Esophagus muscularis mucosa (tissue), 4 donors: ENCODE data around the gene CD244. TPM values are rescaled to one million over a fixed set of nuclear protein-coding genes. Genes with fewer than 3 reads are reported as not detected.

Source experiments
- DNase-seq: peaks from one replicate; pipeline ENCODE4 v3.0.0-alpha.2; 2017; ENCODE audit errors: extremely low spot score
- H3K27ac ChIP-seq, 4 donors: fragments of 200-600 bp; sonication (generic); replicated peaks in 1 of 4; 1 replicate in 3 of 4; 2 replicates in 1 of 4; pipeline ENCODE4 v1.5.1; 2016 to 2019; ENCODE audit warnings: mild to moderate bottlenecking in 1 of 4
- H3K27me3 ChIP-seq, 4 donors: fragments of 200-600 bp; sonication (generic); one replicate each; pipeline versions ENCODE4 v1.5.1 to v1.6.0; 2016 to 2019
- H3K36me3 ChIP-seq, 4 donors: fragments of 200-600 bp; sonication (generic); one replicate each; pipeline ENCODE4 v1.5.1; 2016 to 2019
- H3K4me1 ChIP-seq, 4 donors: fragments of 200-600 bp; sonication (generic); one replicate each; pipeline ENCODE4 v1.5.1; 2016 to 2019
- H3K4me3 ChIP-seq, 4 donors: fragments of 200-600 bp; sonication (generic); 1 replicate in 2 of 4; 2 replicates in 2 of 4; pipeline ENCODE4 v1.5.1; 2016 to 2019; ENCODE audit warnings: mild to moderate bottlenecking in 4 of 4, moderate library complexity in 1 of 4
- H3K9me3 ChIP-seq, 4 donors: fragments of 200-600 bp; sonication (generic); 1 replicate in 3 of 4; 2 replicates in 1 of 4; pipeline ENCODE4 v1.5.1; 2016 to 2019
- CTCF ChIP-seq, 3 experiments: fragments of 200-600 bp in 2 of 3; fragments of 450-650 bp in 1 of 3; sonication (generic) in 2 of 3; IDR thresholded peaks; one replicate each; pipeline ENCODE4 v1.5.1; 2017 to 2019; ENCODE audit warnings: antibody characterized with exemption in 3 of 3, mild to moderate bottlenecking in 2 of 3, moderate library complexity in 1 of 3
- EP300 ChIP-seq: sonication (generic); formaldehyde crosslinking; IDR thresholded peaks from one replicate; pipeline ENCODE4 v1.6.1; 2017; ENCODE audit warnings: antibody characterized with exemption
- POLR2A ChIP-seq: fragments of 450-650 bp; IDR thresholded peaks from one replicate; pipeline ENCODE4 v1.6.1; 2017; ENCODE audit warnings: antibody characterized with exemption, moderate library complexity, mild to moderate bottlenecking, low read depth
- POLR2AphosphoS5 ChIP-seq, 2 donors: sonication (generic); formaldehyde crosslinking; IDR thresholded peaks; one replicate each; pipeline ENCODE4 v1.6.1; 2017; ENCODE audit warnings: antibody characterized with exemption in 2 of 2
- WGBS: methylation state at CpG from one replicate; pipeline ENCODE4 v1.1.5; 2018; 5-methylcytosine and 5-hydroxymethylcytosine counted together
- intact Hi-C: fragments of 100-400 bp; cut with DNase I; formaldehyde crosslinking; loops from one replicate; pipeline ENCODE4 v1.15.1; 2023
- total RNA-seq, 4 donors: library from RNA; depleted of rRNA; stranded (reverse); fragments of >200 nt; gene quantifications; one replicate each; pipeline versions ENCODE4 v1.1.0 to v1.2.1, GENCODE V29; 2016

Gene CD244
- total RNA-seq, 4 donors from 2014 or later, result 0.13 to 0.83 (median 0.34) TPM; not detected in 1

- intact Hi-C loops, result no loop called here
- peaks cover 0 to 10% (median 0%) of the 10 kb centered on the region in 4 donors for H3K9me3 ChIP-seq
- no peak overlapping the region for H3K27ac ChIP-seq
- peaks cover 0 to 3% (median 0%) of the 10 kb centered on the region in 4 donors for H3K27me3 ChIP-seq
- TF ChIP-seq POLR2A, result no peak
- TF ChIP-seq POLR2AphosphoS5 (IDR thresholded peaks at IDR 0.05), result no peak
- no peak for TF ChIP-seq EP300
- TF ChIP-seq CTCF (IDR thresholded peaks at IDR 0.05), result no peak
- WGBS, result 85% methylated on average over 2 of the region's 2 CpGs
- DNase-seq, result peak; percentile 64
- no peak overlapping the region for H3K4me3 ChIP-seq
- H3K36me3 ChIP-seq, result no peaks in the 10 kb centered on the region
- no peaks in the 10 kb centered on the region for H3K4me1 ChIP-seq
These were observed 64.2 kb downstream of the CD244 start for GRCh38 chr1:160798439-160798838.

- intact Hi-C loops, result no loop called here
- no peak overlapping the region for H3K4me3 ChIP-seq
- TF ChIP-seq EP300 (no peak), POLR2AphosphoS5 (IDR thresholded peaks at IDR 0.05) (no peak), CTCF (IDR thresholded peaks at IDR 0.05) (no peak), POLR2A (no peak)
- H3K4me1 ChIP-seq, result no peaks in the 10 kb centered on the region
- WGBS, result 38% methylated on average over 4 of the region's 4 CpGs
- H3K36me3 ChIP-seq, result no peaks in the 10 kb centered on the region
- DNase-seq, result peak; percentile 81
- peaks cover 0 to 3% (median 0%) of the 10 kb centered on the region in 4 donors for H3K27me3 ChIP-seq
- H3K27ac ChIP-seq, result no peak overlapping the region
- peaks cover 0 to 10% (median 0%) of the 10 kb centered on the region in 4 donors for H3K9me3 ChIP-seq
These were observed 64.8 kb downstream of the CD244 start for GRCh38 chr1:160797861-160798273.

GRCh38 chr1:160797271-160797709 is 65.4 kb downstream of the CD244 start:
- TF ChIP-seq EP300 (no peak), POLR2AphosphoS5 (IDR thresholded peaks at IDR 0.05) (no peak), CTCF (IDR thresholded peaks at IDR 0.05) (no peak), POLR2A (no peak)
- Histone ChIP-seq H3K4me3 (no peak overlapping the region), H3K27me3 (peaks cover 0 to 3% (median 0%) of the 10 kb centered on the region in 4 donors), H3K9me3 (peaks cover 0 to 10% (median 0%) of the 10 kb centered on the region in 4 donors), H3K27ac (no peak overlapping the region), H3K4me1 (no peaks in the 10 kb centered on the region), H3K36me3 (no peaks in the 10 kb centered on the region)
- DNase-seq, result no peak
- 61% methylated on average over 3 of the region's 3 CpGs for WGBS
- intact Hi-C loops, result no loop called here

GRCh38 chr1:160795951-160796383 is 66.7 kb downstream of the CD244 start, which contains the start of gene LY9:
LY9 (plus strand) TSS chr1:160796174; CDS start chr1:160796188, 14 bp downstream.
- no peak for TF ChIP-seq CTCF (IDR thresholded peaks at IDR 0.05)
- no peak for TF ChIP-seq POLR2AphosphoS5 (IDR thresholded peaks at IDR 0.05)
- no peak for TF ChIP-seq EP300
- TF ChIP-seq POLR2A, result no peak
- H3K27me3 ChIP-seq, result no peaks in the 10 kb centered on the region
- peaks cover 0 to 4% (median 0%) of the 10 kb centered on the region in 4 donors for H3K9me3 ChIP-seq
- 78% methylated on average over 4 of the region's 4 CpGs for WGBS
- no peak within 1 kb of the TSS for H3K27ac ChIP-seq
- intact Hi-C loops, result no loop called here
- no peaks in the 10 kb centered on the region for H3K4me1 ChIP-seq
- peak within 1 kb of the TSS in 1 of 4 donors; percentile 6 for H3K4me3 ChIP-seq
- peak; percentile 91 for DNase-seq
- H3K36me3 ChIP-seq, result no peaks in the 10 kb centered on the region

- peaks cover 0 to 4% (median 0%) of the 10 kb centered on the region in 4 donors for H3K9me3 ChIP-seq
- no peak overlapping the region for H3K27ac ChIP-seq
- WGBS, result 42% methylated on average over 3 of the region's 3 CpGs
- TF ChIP-seq CTCF (IDR thresholded peaks at IDR 0.05) (no peak), EP300 (no peak), POLR2AphosphoS5 (IDR thresholded peaks at IDR 0.05) (no peak)
- no peak overlapping the region for H3K4me3 ChIP-seq
- H3K36me3 ChIP-seq, result no peaks in the 10 kb centered on the region
- no peaks in the 10 kb centered on the region for H3K4me1 ChIP-seq
- intact Hi-C loops, result no loop called here
- DNase-seq, result no peak
- H3K27me3 ChIP-seq, result no peaks in the 10 kb centered on the region
These were observed 68.3 kb downstream of the CD244 start for GRCh38 chr1:160794376-160794775.
